GM19455 (cell line): Measurements from ENCODE around the gene FAM229A.

Experiments
- ATAC-seq: cut with Tn5 transposase; IDR thresholded peaks from one replicate; pipeline ENCODE4 v1.9.1; 2021; ENCODE audit not compliant: unreplicated experiment

The FAM229A gene

GRCh38 chr1:32332290-32333079 is 29.8 kb downstream of the FAM229A start:
- no peak for ATAC-seq

- no peak for ATAC-seq
Measured at GRCh38 chr1:32331549-32331948, 30.7 kb downstream of the FAM229A start.

- no peak for ATAC-seq
Measured at GRCh38 chr1:32330558-32331151, 31.6 kb downstream of the FAM229A start.

- ATAC-seq, result no peak
Measured at GRCh38 chr1:32329931-32330466, 32.3 kb downstream of the FAM229A start.

- ATAC-seq, result no peak
Measured at GRCh38 chr1:32327204-32327603, 35.1 kb downstream of the FAM229A start.

GRCh38 chr1:32321712-32322291 is 40.5 kb downstream of the FAM229A start:
- no peak for ATAC-seq

GRCh38 chr1:32318127-32318869 is 44.0 kb downstream of the FAM229A start:
- no peak for ATAC-seq

GRCh38 chr1:32316903-32317277 is 45.4 kb downstream of the FAM229A start:
- ATAC-seq, result peak; percentile 14

GRCh38 chr1:32311709-32312393 is 50.4 kb downstream of the FAM229A start:
- ATAC-seq, result no peak
